GDM1 (cell line): ENCODE measurements around the gene PTPRD.
"Not testable (repeated sequence)": the region's sequence is repeated elsewhere in the genome, so short reads cannot be mapped to it uniquely, and the experiment has no call there.

Experiments used
- DNase-seq: peaks from one replicate; lab custom pipeline; 2025; lab: John Stamatoyannopoulos, UW

The PTPRD gene

GRCh38 chr9:10479172-10479571 is 133.6 kb downstream of the PTPRD start:
- no peak for DNase-seq

GRCh38 chr9:10449201-10449617 is 163.6 kb downstream of the PTPRD start:
- DNase-seq: not testable (repeated sequence)

GRCh38 chr9:10447036-10447435 is 165.8 kb downstream of the PTPRD start:
- DNase-seq: no peak

- no peak for DNase-seq
Measured at GRCh38 chr9:10443868-10444204, 169.0 kb downstream of the PTPRD start.

- DNase-seq: no peak
Measured at GRCh38 chr9:10443181-10443867, 169.5 kb downstream of the PTPRD start.

GRCh38 chr9:10438955-10439354 is 173.8 kb downstream of the PTPRD start:
- no peak for DNase-seq

- DNase-seq: no peak
Measured at GRCh38 chr9:10436756-10437155, 176.0 kb downstream of the PTPRD start.

GRCh38 chr9:10434412-10434811 is 178.4 kb downstream of the PTPRD start:
- DNase-seq: no peak

GRCh38 chr9:10411272-10411671 is 201.5 kb downstream of the PTPRD start:
- no peak for DNase-seq

GRCh38 chr9:10403283-10403682 is 209.5 kb downstream of the PTPRD start:
- no peak for DNase-seq

GRCh38 chr9:10396615-10397014 is 216.2 kb downstream of the PTPRD start:
- DNase-seq: no peak

GRCh38 chr9:10387282-10387681 is 225.5 kb downstream of the PTPRD start:
- no peak for DNase-seq

GRCh38 chr9:10371824-10372223 is 241.0 kb downstream of the PTPRD start:
- no peak for DNase-seq

GRCh38 chr9:10366171-10366779 is 246.5 kb downstream of the PTPRD start:
- peak; percentile 19 for DNase-seq

- no peak for DNase-seq
Measured at GRCh38 chr9:10354591-10354990, 258.2 kb downstream of the PTPRD start.

- not testable (repeated sequence) for DNase-seq
Measured at GRCh38 chr9:10345621-10346020, 267.2 kb downstream of the PTPRD start.

- DNase-seq: no peak
Measured at GRCh38 chr9:10341057-10341456, 271.7 kb downstream of the PTPRD start.

GRCh38 chr9:10339152-10339551 is 273.6 kb downstream of the PTPRD start:
- DNase-seq: no peak

- no peak for DNase-seq
Measured at GRCh38 chr9:10331157-10331556, 281.6 kb downstream of the PTPRD start.

GRCh38 chr9:10282084-10282483 is 330.7 kb downstream of the PTPRD start:
- DNase-seq: no peak

GRCh38 chr9:10274988-10275387 is 337.8 kb downstream of the PTPRD start:
- no peak for DNase-seq

- no peak for DNase-seq
Measured at GRCh38 chr9:10274175-10274574, 338.6 kb downstream of the PTPRD start.

GRCh38 chr9:10272830-10273229 is 340.0 kb downstream of the PTPRD start:
- DNase-seq: no peak
